Stimulated activated CD8-positive, alpha-beta memory T cell treated with anti-CD3 and anti-CD28 coated beads, Interleukin-12 subunit alpha, Interleukin-12 subunit beta, amount 100 ng/mL, for 1 hour (primary cell): Measurements from ENCODE around the gene KRTAP10-8.
"Not testable (repeated sequence)": the region's sequence is repeated elsewhere in the genome, so short reads cannot be mapped to it uniquely, and the experiment has no call there.

Source experiments
- DNase-seq: peaks from one replicate; pipeline ENCODE4 v3.0.0-alpha.2; 2020; ENCODE audit warnings: low read depth

Gene KRTAP10-8

DNA sequence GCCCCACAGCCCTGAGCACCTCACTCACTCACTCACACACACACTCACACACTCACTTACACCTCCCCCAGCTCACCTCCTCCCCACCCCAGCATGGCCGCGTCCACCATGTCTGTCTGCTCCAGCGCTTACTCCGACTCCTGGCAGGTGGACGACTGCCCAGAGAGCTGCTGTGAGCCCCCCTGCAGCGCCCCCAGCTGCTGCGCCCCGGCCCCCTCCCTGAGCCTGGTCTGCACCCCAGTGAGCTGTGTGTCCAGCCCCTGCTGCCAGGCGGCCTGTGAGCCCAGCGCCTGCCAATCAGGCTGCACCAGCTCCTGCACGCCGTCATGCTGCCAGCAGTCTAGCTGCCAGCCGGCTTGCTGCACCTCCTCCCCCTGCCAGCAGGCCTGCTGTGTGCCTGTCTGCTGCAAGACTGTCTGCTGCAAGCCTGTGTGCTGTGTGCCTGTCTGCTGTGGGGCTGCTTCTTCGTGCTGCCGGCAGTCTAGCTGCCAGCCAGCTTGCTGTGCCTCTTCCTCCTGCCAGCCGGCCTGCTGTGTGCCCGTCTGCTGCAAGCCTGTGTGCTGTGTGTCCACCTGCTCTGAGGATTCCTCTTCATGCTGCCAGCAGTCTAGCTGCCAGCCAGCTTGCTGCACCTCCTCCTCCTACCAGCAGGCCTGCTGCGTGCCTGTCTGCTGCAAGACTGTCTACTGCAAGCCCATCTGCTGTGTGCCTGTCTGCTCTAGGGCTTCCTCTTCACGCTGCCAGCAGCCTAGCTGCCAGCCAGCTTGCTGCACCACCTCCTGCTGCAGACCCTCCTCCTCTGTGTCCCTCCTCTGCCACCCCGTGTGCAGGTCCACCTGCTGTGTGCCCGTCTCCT is 34.7 kb downstream of the KRTAP10-8 start, which contains the start of gene KRTAP10-11:
KRTAP10-11 (plus strand) TSS at position 49 of the 856 bp plus-strand sequence; CDS start at position 94, 45 bp downstream.
- not testable (repeated sequence) for DNase-seq

DNA sequence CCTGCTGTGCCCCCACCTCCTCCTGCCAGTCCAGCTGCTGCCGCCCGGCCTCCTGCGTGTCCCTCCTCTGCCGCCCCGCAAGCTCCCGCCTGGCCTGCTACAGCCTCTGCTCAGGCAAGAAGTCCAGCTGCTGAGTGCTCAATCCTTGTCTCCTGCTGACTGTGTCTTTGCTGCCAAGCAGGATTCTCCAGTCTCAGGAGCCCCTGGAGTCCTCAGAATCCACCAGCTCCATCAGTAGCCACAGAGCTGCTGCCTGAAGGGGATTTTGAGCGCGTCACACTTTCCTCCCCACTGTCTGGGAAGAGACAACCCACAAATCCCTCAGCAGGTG is 35.3 kb downstream of the KRTAP10-8 start:
- no peak for DNase-seq

DNA sequence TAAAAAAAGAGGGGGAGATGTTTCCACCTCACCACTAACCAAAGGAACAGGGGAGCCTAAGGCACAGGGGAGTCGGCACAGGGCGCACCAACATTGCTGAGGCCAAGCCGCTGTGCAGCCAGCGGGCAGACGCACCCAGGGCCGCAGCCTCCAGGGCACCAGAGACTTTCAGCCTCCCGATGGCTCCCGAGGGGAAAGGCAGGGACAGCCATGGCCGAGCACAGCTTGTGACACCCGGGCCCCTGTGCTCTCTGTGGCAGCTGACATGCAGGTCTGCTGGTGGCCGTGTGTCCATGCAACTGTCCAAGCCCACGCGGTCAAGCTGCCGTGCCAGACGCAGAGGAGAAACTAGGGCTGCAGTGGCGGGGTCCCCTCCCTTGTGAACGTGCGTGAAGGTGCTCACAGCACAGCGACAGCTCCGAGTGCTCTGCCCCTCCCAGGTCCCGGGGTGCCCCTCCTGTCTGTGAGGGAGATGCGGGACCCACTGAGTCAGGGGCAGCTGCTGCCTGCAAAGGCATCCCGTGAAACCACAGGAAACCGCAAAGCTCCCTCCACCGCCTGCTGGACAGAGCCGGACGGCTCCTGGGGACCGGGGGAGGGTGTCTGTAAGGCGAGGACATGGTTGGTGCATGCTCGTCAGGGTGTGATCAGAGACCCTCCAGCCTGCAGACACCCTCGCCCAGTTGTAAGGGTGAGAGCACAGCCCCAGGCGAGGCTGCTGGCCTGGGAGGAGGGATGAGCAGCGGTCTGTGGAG is 36.9 kb downstream of the KRTAP10-8 start:
- no peak for DNase-seq

DNA sequence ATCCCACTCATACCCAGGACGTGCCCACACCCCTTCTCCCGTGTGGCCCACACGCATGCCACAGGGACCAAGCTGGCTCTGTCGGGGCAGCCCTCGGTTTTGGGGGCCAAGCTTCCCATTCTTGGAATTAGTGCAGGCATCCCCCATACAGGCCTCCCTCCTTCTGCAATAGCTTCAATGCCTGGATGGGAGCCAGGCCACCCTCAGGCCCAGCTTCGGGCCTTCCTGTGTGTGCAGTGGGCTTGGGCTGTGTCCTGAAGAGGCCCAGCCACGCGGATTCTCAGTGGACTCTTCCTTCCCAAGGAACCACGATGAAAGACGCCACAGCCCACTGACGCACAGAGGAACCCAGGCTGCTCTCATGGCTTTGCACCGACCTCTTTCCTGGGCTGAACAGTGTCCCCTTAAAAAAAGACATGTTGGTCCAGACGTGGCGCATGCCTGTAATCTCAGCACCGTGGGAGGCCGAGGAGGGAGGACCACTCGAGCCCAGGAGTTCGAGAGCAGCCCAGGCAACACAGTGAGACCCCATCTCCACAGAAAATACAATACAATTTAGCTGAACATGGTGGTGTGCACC is 37.7 kb downstream of the KRTAP10-8 start:
- no peak for DNase-seq

DNA sequence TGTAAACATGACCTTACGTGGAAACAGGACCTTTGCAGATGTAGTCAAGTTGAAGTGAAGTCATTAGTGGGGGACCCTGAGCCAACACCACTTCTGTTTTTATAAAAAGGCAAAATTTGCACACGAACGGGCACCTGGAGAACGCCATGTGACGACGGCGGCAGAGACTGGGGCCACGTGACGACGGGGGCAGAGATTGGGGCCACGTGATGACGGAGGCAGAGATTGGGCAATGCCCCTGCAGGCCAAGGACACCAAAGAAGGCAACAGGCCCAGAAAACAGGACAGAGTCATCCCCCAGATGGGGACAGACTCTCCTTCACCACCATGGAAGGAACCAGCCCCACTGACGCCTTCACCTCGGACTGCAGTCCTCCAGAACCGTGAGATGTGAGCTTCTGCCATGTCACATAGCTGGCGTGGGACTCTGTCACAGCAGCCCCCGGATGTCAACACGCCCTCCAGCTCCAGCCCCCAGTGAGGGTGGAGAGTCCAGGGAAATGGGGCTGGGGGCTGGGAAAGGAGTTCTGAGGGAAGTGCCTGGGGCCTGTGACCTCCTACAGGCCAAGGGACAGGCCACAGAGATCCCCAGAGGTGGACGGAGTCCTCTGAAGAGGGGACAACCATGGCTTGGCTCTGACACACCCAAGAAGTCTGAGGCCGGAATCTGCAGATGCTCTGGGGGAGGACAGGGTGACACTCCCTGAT is 38.5 kb downstream of the KRTAP10-8 start:
- no peak for DNase-seq

DNA sequence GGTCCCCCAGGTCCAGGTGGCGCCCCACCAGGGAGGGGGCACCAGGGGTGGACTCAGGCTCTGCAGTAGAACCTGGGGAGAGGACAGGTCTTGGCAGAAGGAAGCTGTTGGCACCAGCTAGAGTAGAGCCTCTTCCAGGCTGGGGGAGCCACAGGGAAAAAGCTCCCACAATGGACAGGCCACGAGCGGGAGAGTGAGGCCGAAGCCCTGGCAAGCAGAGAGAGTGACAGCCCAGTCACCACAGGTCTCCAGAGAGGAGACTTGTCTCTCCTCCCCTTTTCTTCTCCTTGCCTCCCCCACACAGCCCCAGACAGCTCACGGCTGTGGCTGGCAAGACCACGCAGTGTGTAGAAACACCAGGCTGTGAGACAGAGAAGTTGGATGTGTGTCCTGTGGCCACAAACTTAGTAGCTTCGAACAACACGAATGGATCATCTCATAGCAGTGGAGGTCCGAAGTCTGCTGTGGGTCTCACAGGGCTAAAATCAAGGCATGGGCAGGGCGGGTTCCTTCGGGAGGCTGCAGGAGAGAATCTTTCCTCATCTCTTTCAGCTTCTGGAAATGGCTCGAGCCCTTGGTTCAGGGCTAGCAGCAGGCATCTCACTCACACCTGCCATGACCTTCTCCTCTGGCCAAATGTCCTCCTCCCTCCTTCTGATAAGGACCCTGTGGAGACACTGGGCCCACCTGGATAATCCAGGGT is 39.2 kb downstream of the KRTAP10-8 start:
- DNase-seq: no peak

DNA sequence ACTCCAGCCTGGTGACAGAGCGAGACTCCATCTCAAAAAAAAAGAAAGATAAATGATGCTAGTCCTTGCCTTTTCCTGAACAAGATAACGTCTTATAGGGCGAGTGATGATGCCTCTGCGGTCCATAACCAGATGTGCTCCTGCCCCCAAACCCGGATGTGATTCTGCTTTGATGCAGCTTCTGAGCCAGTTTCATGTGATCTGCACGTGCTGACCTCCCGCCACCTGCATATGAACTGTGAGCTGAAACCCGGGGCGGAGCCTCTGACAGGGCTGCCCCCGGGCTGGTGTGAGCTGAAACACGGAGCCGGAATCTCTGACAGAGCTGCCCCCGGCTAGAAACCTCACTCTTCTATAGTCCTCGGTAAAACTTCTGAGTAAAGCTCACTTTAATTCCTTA is 41.2 kb downstream of the KRTAP10-8 start:
- no peak for DNase-seq

DNA sequence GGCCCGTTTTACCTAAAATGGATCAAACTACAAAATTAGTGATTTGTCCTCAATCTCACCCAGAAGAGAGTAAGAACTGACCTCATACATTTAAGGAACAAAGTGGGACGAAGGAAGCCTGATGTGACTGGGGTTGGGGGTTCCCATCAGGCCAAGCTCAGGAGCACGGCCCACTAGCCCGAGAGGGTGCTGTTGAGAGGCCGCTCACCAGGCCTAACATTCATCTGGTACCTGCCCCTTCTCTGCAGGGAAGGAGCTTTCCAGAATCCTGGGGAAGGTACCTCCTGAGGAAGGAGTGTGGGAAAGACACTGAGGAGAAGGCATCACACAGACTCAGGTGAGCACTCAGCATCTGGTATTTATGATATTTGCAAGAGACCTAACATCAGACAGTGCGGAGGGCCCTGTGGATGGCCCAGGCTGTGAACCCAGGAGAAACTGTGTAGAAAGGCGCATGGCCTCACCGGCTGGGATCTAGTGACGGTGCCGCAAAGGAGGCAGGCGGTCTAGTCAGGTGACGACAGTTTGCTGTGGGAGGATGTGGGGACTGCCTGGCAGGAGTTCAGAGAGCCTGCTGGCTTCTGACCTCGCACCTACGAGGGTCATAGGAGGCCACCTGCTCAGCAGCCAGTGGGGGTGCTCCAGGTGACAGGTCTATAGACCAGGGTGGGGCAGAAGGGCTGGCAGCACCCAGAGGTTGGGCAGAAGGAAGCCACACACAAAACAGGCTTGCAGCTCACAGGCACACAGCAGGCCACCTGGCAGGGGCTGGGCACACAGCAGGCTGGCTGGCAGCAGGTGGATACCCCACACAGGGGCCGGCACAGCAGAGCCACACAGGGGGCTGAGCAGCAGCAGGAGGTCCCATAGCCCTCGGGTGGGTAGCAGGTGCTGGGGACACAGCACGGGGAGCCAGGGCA is 42.0 kb downstream of the KRTAP10-8 start:
- DNase-seq: peak; percentile 27

DNA sequence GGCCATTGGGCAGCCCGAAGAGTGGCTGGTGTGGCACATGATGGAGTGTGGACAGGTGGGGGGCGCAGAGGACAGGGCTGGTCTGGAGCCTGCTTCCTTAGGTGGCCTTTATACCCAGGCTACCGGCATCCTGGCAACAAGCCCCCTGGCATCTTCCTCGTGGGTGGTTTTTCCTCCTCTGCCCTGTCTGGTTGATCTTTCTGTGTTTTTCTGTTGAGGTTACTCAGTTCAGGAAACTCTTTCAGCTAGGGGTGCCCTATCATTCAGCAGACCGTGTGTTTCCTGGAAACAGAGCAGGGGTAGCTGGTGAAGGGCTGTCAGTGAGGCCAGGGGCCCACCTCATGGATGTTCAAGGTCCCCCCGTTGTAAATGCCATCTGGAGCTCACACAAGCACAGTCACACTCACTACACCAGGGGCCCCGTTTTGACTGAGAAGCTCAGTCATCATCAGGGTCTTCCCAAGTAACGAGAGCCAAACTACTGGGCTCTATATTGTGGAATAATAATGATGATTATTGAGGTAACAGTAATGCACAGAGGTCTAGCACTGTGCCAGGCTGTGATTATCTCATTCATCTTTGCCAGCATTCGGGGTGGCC is 42.8 kb downstream of the KRTAP10-8 start, which contains the start of gene KRTAP12-4:
KRTAP12-4 (minus strand) TSS at position 84 of the 600 bp plus-strand sequence; CDS start at position 39, 45 bp downstream.
- DNase-seq: no peak

DNA sequence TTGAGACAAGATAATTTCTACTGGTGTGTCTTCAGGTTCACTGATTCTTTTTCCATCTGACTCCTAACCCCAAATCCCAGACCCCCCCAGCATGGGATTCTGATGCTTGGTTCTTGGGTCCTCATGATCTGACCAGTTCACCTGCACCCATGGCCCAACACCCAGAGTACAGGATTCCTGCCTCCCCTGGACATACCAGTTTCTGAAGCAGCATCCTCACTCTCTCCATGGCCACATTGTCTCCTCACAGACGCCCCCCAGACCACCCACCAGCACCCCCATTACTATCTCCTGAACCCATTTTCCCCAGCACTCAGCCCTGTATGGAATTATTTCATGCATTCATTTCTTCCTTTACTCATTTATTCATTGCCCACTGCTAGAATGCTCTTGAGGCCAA is 45.0 kb downstream of the KRTAP10-8 start:
- DNase-seq: no peak

DNA sequence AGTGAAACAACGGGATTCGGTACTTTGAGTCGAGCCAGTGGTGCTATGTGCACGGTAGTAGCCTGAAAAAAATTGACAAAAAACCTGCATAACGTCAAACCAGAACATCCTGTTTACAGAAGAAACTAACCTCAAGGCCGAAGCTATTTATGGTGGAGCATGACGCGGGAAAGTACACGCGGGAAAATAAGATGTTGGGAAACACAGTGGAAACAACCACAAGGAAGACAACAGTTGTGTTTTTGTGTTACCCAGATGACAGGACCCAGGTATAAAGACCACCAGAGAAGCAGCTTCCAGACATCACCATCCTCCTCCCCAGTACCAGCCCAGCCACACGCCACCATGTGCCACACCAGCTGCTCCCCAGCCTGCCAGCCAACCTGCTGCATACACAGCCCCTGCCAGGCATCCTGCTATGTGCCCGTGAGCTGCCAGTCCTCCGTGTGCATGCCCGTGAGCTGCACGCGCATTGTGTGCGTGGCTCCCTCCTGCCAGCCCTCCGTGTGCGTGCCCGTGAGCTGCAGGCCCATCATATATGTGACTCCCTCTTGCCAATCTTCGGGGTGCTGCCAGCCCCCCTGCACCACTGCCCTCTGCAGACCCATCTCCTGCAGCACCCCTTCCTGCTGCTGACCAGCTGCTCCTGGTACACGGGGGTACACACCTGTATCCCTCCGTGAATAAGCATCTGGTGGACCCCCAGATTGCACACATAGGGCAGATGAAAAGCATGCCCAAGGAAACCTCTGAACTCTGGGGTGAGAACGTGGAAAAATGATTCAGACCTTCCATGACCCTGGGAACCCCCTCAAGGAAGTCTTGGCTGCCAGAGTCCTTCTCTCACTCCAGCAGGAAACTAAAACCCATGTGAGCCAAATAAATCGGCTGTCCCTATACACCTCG is 46.0 kb downstream of the KRTAP10-8 start, which contains the start of gene KRTAP12-3:
KRTAP12-3 (plus strand) TSS at position 298 of the 906 bp plus-strand sequence; CDS start at position 346, 48 bp downstream.
- no peak for DNase-seq

DNA sequence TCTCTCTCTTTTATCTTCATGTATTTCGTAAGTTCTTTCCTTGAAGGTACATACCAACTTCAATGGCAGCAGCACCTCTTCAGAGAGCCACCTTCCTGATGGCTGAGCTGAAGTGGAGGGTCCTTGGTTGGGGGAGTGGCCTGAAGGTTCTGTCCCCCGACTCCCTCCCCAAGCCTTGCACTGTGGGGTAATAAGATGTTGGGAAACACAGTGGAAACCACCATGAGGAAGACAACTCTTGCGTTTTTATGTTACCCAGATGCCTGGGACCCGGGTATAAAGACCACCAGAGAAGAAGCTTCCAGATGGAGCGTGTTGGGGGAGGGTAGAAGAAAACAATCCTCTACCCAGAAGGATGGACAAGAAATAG is 46.6 kb downstream of the KRTAP10-8 start:
- DNase-seq: no peak

DNA sequence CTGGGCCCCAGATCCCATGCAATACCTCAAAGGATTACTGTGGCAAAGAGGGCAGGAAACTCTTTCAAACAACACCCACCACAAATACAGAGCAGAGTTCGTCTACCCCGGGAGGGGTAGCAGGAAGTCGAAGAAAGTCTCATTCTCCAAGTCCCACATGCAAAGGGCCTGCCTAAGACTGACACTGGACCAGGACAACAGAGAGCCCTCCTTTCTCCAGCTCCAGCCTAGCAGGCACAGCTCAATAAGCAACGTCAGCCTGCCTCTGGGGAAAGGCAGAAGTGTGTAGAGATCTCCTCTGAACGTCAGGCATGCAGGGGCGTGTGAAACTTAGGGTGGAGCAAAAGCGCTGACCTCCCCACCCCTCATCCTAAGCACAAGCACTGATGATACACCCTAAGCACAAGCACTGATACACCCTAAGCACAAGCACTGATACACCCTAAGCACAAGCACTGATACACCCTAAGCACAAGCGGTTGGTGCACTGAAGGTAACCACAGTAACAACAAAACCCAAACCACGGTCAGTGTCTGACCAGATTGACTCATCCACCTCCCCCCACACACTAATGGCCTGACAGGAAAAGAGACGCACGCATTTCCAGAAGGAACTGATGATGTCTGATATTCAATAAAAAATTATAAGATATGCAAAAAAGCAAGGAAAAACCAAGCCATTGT is 47.2 kb downstream of the KRTAP10-8 start:
- no peak for DNase-seq

DNA sequence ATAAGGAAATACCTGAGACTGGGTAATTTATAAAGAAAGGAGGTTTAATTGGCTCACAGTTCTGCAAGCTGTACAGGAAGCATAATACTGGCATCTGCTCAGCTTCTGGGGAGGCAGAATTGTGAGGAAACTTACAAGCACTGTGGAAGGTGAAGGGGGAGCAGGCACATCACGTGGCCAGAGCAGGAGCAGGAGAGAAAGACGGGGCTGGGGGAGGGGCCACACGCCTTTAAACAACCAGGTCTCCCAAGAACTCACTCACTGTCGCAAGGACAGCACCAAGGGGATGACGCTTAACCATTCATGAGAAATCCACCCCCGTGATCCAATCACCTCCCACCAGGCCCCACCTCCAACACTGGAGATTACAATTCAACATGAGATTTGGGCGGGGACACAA is 49.7 kb downstream of the KRTAP10-8 start:
- DNase-seq: not testable (repeated sequence)
